ENCODE results near the gene MYB. TPM values are rescaled to one million over a fixed set of nuclear protein-coding genes. Genes with fewer than 3 reads are reported as not detected.
"Not testable (repeated sequence)": the region's sequence is repeated elsewhere in the genome, so short reads cannot be mapped to it uniquely, and the experiment has no call there.

MYB gene
- total RNA-seq, 1 donor from 2014 or later: 1.3 TPM

DNA sequence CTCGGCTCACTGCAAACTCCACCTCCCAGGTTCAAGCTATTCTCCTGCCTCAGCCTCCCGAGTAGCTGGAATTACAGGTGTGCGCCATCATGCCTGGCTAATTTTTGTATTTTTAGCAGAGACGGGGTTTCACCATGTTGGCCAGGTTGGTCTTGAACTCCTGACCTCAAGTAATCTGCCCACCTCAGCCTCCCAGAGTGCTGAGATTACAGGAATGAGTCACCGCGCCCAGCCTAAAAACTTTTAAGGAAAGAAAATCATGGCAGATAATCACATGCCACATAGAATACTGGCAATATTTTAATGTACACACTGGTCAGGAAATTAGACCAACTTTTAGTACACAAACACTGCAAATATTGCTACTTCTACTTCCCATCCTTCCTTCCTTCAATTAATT, 16.7 kb upstream of the MYB start:
- DNase-seq: not testable (repeated sequence)

- no peak for DNase-seq
Measured at GRCh38 chr6:135165031-135165430, 16.1 kb upstream of the MYB start.

DNA sequence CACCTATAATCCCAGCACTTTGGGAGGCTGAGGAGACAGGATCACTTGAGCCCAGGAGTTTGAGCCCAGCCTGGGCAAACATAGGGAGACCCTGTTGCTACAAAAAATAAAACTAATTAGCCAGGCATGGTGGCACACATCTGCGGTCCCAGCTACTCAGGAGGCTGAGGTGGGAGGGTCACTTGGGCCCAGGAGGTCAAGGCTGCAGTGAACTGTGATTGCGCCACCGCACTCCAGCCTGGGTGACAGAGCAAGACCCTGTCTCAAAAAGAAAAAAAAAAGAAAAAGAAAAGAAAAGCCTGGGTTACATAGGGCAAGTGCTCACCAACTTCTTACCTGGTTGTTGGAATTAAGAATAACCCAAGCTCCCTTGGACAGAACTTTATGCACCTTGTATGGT, 14.6 kb upstream of the MYB start:
- DNase-seq: no peak

DNA sequence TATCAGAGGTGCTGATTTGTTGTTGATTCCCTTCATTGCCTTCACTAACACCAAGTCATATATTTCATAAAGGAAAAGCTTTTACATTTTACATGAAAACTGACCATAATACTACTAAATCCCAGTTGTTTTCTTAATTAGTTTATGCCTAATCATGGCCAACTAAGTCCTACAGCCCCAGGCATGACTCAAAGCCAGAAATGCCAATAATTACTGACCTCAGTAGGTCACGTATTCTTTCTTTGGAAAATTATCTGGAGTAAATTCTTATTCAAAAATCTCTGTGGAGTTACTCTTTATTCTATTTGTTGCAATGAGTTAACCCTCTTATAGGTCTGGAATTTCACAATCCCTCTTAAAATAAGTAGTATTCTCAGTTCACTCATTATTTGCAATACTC, 13.5 kb upstream of the MYB start:
- DNase-seq: no peak

- DNase-seq: no peak
Measured at GRCh38 chr6:135168766-135169165, 12.3 kb upstream of the MYB start.

DNA sequence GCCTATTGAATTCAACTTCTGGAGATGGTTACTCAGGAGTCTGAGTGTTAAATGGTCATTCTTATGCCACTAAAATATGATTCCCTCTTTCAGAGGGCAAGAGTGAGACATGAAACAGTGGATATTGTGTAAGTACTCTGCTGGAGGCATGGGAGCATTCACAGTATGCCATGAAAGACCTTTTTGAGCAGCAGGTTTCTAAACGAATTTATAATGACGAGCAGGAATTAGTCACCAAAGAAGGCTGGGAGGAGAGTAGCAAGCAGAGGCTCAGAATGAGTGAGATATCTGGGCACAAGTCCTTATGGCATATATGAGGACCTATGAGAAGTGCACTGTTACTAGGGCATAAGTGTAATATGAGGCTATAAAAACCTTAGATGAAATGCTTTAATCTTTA, 10.9 kb upstream of the MYB start:
- no peak for DNase-seq

DNA sequence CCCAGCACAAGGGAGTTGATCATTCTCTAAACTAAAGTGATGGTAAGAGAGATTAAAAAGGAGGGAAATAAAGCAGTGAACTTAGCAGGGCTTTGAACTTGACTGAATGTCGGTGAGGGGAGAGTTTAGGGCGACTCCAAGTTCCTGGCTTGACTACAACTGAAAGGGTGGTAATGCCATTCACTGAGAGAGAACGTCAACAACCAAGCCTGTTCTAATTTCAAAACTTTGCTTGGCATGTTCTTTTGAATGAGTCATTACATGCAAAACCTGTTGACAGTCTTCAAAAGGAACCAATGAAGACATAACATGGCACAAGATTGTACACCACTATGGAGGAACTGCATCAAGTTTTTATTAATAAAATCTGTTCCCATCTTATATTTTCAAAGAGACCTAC, 10.3 kb upstream of the MYB start:
- no peak for DNase-seq

GRCh38 chr6:135173242-135173988, 7.7 kb upstream of the MYB start:
- DNase-seq: no peak

DNA sequence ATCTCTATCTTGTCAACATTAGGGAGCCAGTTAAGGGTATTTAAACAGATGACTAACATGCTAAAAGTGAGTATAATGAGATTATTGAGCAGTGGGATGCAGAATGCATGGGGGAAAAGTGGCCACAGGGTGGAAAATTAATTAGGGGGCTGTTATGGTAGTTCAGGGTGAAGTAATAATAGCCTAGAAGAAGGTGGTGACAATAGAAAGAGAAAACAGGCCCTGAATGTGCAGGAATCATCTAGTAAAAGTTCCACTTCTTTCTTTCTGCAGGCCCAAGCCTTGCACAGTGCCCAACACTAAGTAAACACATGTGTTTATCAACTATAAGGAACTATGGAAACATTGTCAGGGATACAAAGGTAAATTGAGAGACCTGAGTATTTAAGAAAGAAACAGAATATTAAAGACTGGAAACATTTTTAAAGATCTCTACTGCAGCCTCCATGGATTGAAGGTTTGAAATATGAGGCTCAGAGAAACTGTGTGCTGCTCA, 7.1 kb upstream of the MYB start:
- DNase-seq: no peak

- no peak for DNase-seq
Measured at GRCh38 chr6:135176058-135176457, 5.0 kb upstream of the MYB start.

GRCh38 chr6:135176464-135176863, 4.6 kb upstream of the MYB start:
- no peak for DNase-seq

DNA sequence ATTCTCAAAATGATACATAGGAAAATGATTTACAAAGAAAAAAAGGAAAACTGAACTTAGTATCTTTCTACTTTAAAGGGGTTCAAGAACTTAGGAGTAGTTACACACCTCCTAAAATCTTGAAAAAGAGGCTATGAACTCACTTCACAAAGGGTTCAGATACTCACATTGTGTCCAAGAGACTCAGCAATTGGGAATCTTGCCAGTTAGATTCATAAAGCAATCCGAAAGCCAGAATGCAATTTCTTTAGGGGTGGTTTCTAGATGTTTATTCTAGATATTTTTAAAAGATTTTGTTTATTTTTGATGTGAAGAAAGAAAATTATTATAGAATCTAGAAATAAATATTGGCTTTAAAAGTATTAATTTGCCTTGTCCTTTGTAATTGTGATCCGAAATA, 1.7 kb upstream of the MYB start:
- DNase-seq: no peak

GRCh38 chr6:135179920-135180541, 1.1 kb upstream of the MYB start:
- DNase-seq: no peak

- DNase-seq: peak; percentile 25
Measured at GRCh38 chr6:135181333-135182070, 394 bp downstream of the MYB start.

GRCh38 chr6:135182071-135183001, 1.2 kb downstream of the MYB start:
- DNase-seq: no peak

DNA sequence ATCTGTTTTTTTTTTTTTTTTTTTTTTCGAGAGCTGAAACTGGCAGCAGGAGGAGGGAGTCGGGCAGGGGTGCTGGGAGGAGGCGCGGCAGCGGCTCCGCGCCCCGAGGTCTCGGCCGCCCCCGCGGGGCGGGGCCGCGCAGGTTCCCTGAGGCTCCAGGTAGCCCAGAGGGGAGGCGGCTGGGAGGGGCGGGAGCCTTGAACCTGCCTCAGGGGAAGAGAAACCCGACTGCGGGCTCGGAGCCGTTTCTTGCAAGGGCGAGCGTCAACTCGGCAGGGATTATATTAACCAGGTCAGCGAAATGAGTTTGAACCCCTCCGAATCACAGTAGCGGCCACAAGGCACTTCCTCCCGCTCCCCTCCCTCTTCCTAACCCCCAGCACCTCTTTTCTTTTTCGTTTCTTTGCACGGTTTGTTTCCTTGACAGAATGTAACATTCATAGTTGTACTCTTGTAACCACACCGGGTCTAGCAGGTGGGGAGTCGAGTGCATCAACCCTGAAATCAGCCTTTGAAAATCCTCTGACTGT, 2.0 kb downstream of the MYB start:
- DNase-seq: no peak

DNA sequence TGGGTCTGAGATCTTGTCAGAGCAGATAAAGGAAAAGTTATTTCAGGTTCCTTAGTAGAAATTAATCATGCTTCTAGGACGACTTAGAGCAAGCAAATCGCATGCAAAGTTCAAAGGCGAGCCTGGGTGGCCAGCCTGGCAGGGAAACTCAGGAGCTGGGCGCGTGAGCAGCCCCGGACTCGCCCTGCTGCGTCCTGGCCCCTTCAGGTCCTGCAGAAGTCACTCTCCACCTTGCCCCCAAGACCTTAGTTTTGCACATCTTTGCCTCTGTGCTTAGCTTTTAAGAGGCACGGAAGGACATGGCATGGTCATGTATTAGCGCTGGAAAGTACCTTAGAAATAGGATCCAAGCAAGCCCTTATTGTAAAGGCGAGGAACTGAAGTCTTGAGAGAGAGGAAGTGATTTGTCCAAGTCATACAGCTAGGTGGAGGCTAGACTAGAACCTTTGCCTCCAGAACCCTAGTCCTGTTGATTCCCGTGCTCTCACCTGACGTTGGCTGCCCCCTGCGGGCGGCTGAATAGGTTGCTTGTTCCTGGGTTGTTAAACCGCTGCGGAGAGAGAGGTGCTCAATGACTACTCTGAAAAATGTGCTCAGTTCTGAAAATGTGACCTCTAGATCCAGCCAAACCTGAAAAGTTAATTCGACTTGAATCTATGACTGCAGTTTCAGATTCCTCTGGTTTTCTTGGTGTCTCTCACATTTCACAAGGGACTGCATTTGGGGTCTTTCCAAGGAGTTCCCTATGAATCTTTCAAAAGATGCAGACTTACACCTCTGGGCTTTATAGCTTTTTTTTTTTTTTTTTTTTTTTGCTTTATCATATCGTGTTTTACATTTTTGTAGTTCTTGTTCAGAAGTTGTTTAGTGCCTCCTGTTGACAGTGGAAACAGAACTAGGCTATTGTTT, 2.7 kb downstream of the MYB start:
- DNase-seq: peak; percentile 37

DNA sequence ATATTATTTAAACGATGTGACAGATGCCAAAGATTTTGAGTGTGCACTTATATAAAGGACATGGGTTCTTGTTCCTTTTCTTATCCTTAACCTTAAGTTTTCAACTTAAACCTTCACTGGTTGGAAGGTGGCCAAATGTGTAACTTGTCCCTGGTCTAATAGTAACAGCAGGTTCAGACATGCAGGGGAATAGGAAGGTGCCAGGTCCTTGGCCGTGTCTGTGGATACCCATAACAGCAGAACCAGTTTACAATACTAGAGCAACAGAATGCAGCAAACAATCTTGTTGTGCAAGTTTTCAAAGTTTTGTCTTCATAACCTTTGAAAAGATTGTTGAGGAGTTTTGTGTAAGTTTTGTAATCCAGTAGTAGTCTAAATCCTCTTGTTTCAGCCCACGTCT, 4.4 kb downstream of the MYB start:
- DNase-seq: peak; percentile 26

- DNase-seq: no peak
Measured at GRCh38 chr6:135186255-135186654, 5.1 kb downstream of the MYB start.

GRCh38 chr6:135187372-135187771, 6.3 kb downstream of the MYB start:
- no peak for DNase-seq

GRCh38 chr6:135188718-135189117, 7.6 kb downstream of the MYB start:
- DNase-seq: no peak
